Right lung (tissue), 5 donors: Measurements from ENCODE around the gene HIVEP3. TPM values are rescaled to one million over a fixed set of nuclear protein-coding genes. Genes with fewer than 3 reads are reported as not detected.

Source experiments
- DNase-seq, 2 donors: peaks; one replicate each; pipeline ENCODE4 v3.0.0-alpha.2; 2013
- polyA plus RNA-seq, 5 donors: library from polyadenylated mRNA; unstranded; fragments of 120-200 nt; gene quantifications; one replicate each; pipeline versions ENCODE4 v1.2.1 to v1.2.3, GENCODE V29; 2013; ENCODE audit warnings: inconsistent platforms in 1 of 5, low replicate concordance in 1 of 5; ENCODE audit not compliant: insufficient read length in 5 of 5, insufficient read depth in 1 of 5

HIVEP3 gene
- polyA plus RNA-seq, 5 donors: 6.3 to 7.6 (median 6.7) TPM

DNA sequence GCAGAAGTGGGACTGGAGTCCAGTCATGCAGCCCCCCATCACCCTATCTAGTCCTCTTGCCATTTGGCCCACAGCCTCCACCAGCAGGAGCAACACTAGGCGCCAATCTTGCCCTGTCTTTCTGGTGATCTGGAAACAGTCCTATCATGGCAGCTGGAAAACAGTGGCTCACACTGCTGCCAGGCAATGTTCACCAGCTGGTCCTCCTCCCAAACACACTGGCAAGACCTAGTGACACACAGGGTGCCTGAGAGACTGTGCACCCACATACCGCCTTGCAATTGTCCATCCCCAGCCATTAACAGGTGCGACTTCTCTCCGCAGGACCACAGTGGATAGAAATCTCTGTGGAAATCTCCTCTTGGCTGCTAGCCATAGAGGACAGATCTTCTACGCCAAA, 105.5 kb downstream of the HIVEP3 start:
- peak in 1 of 2 donors; percentile 38 for DNase-seq

DNA sequence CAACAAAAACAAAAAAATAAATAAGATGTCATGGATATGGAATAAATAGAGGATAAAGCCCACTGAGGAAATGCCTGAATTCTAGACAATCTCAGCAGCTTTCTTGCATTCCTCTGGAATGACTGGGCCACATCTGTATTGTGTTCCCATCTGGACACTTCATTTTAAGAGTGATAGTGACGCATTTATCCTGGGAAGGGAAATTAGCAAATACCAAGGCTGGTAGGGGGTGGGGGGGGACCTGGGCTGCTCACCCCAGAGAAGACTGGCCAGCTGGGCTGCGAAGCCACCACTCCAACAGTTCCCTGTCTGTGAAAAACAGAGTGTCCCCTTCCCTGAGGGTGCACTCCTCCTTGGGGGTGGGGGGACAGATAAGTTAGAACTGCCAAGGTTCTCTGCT, 106.3 kb downstream of the HIVEP3 start:
- peak; percentile 87 to 89 for DNase-seq

GRCh38 chr1:41812051-41812450, 106.7 kb downstream of the HIVEP3 start:
- DNase-seq: no peak

- DNase-seq: no peak
Measured at GRCh38 chr1:41811051-41811795, 107.5 kb downstream of the HIVEP3 start.

- peak; percentile 35 to 52 for DNase-seq
Measured at GRCh38 chr1:41810446-41810845, 108.3 kb downstream of the HIVEP3 start.

GRCh38 chr1:41809692-41810091, 109.0 kb downstream of the HIVEP3 start:
- no peak for DNase-seq

DNA sequence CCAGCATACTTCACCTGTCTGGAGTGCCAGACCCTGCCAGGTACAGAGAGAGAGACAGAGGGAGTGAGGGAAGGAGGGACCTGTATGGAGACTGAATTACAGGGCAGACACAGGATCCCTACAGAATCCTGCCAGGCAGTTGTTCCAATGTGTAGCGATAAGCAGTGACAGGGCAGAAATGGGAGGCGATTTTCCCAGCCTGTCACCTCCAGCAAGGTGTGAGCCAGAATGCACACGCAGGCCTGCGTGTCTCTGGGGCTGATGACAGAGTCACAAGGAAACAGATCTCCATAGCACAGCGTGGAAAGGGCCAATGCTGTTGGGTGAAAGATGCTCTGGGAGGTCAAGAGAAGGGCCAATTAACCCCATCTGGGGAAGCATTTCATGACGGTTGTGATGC, 111.3 kb downstream of the HIVEP3 start:
- no peak for DNase-seq

- DNase-seq: no peak
Measured at GRCh38 chr1:41806472-41807155, 112.1 kb downstream of the HIVEP3 start.

GRCh38 chr1:41805771-41806471, 112.8 kb downstream of the HIVEP3 start:
- DNase-seq: no peak

GRCh38 chr1:41804176-41804575, 114.5 kb downstream of the HIVEP3 start:
- no peak for DNase-seq

GRCh38 chr1:41803656-41804055, 115.1 kb downstream of the HIVEP3 start:
- DNase-seq: no peak

- DNase-seq: no peak
Measured at GRCh38 chr1:41802532-41803501, 115.9 kb downstream of the HIVEP3 start.

DNA sequence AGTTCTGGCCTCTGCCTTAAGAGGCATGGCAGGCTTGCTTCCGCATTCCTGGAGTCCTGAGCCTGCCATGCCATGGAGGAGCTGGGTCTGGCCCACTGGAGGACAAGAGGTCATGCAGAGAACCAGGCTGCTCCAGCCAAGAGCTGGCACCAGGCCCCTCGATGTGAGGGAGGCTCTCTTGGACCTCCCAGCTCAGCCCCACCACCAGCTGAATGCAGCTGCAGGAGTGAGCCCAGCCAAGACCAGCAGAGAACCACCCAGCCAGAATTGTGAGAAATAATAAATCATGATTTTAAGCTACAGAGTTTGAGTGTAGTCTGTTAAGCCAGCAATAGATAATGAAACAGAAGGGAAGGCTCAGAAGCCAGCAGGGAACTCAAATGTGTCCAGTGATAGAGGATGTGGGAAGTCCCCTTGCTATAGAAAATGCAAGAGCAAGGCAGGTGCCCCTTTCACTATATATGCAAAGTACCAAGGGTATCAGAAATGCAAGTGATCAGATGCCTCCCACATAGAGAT, 118.4 kb downstream of the HIVEP3 start:
- peak; percentile 79 to 86 for DNase-seq

DNA sequence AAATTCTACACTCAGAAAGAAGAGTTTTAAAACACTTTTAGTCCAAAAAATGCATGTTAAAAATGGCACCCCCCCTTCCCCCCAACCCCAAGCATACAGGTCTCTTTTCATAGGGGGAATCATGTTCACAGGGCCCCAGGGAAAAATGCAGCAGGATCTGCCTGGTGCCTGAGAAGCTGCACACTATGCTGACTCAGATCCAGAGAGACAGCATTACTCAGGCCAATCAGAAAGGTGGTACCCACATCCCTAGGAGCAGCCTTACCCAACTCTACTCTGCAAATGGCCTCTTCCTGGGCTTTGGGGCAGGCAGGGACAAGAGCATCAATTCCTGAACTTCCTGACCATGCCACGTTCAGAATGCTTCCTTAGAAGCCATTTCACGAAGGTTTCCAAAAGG, 119.0 kb downstream of the HIVEP3 start:
- DNase-seq: no peak

GRCh38 chr1:41799205-41799604, 119.5 kb downstream of the HIVEP3 start:
- no peak for DNase-seq

GRCh38 chr1:41795205-41795762, 123.4 kb downstream of the HIVEP3 start:
- DNase-seq: no peak

- DNase-seq: no peak
Measured at GRCh38 chr1:41794031-41794430, 124.7 kb downstream of the HIVEP3 start.

GRCh38 chr1:41792485-41792770, 126.3 kb downstream of the HIVEP3 start:
- no peak for DNase-seq

DNA sequence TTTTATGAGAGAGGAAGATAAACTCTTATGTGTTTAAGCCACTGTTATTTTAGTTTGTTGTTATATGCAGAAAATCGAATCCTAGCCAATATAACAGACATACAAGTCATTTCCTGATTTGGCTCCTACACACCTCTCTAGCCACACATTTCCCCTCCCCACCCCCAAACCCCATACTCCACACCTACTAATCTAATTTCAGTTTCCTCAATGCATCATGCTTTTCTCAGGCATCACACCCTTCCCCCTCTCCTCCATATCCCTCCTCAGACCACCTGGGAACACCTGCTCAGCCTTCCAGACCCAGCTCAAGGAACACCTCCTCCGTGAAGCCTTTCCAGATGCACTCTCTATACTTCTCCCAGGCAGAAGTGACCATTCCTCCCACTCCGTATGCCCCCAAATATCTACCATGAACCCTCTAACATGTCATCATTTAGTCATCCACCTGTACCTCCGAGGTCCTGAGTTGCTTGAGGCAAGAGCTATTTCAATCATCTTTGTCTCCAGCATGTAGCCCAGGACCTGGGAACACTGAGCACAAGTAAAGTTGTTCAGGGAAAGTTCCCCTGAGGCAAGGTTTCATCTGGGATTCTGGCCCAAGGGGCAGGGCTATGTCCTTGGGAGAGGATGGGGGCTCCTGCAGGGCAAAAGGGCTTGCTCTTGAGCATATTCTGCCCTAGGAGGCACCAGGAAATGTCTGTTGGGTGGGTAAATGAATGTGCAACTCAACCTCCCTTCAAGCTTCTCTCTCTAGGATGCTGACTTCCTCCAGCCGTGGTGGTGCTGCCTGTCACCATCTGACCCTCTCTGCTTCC, 126.8 kb downstream of the HIVEP3 start:
- DNase-seq: no peak

GRCh38 chr1:41790351-41790750, 128.4 kb downstream of the HIVEP3 start:
- DNase-seq: no peak
